PC-9 (cell line): ENCODE data around the gene AFG3L2. TPM values are rescaled to one million over a fixed set of nuclear protein-coding genes. Genes with fewer than 3 reads are reported as not detected.

Experiments used
- BruUV-seq: library from RNA; stranded (reverse); fragments of 400-500 nt; replicated peaks from 2 replicates; lab custom pipeline; 2021; lab: Mats Ljungman, UMichigan
- CTCF ChIA-PET: fragments of 300-600 bp; sonication (Branson Sonifier 250); formaldehyde crosslinking; loops from one replicate; lab custom pipeline; 2022; ENCODE audit warnings: antibody characterized with exemption; lab: Charles Lee
- POLR2A ChIA-PET: fragments of 300-600 bp; sonication (Branson Sonifier 250); formaldehyde crosslinking; loops from one replicate; lab custom pipeline; 2022; ENCODE audit warnings: antibody characterized with exemption; ENCODE audit not compliant: unreplicated experiment; lab: Charles Lee
- DNase-seq, 2 experiments: peaks; one replicate each; pipeline versions ENCODE4 v3.0.0 to v3.0.0-alpha.2; 2015 to 2022; ENCODE audit warnings: mixed read lengths in 1 of 2
- H2AFZ ChIP-seq: fragments of 200-600 bp; sonication (generic); 2 replicates; pipeline ENCODE4 v1.8.1; 2017; ENCODE audit warnings: antibody characterized with exemption
- H3F3A ChIP-seq: fragments of 200-600 bp; sonication (generic); 2 replicates; pipeline ENCODE4 v1.8.1; 2017; ENCODE audit warnings: antibody characterized with exemption, mild to moderate bottlenecking, low read depth; ENCODE audit not compliant: insufficient read depth
- H3K27ac ChIP-seq: fragments of 200-600 bp; sonication (generic); 2 replicates; pipeline ENCODE4 v1.6.1; 2016; ENCODE audit warnings: mixed run types
- H3K27me3 ChIP-seq: fragments of 200-600 bp; sonication (generic); 2 replicates; pipeline ENCODE4 v1.6.1; 2016; ENCODE audit warnings: low read depth, mixed run types; ENCODE audit not compliant: insufficient read depth
- H3K36me3 ChIP-seq: fragments of 200-600 bp; sonication (generic); 2 replicates; pipeline ENCODE4 v1.6.1; 2016; ENCODE audit warnings: low read depth, mixed run types
- H3K4me1 ChIP-seq: fragments of 200-600 bp; sonication (generic); replicated peaks from 2 replicates; pipeline ENCODE4 v1.6.1; 2016; ENCODE audit warnings: mixed run types; ENCODE audit not compliant: insufficient read depth
- H3K4me2 ChIP-seq: fragments of 200-600 bp; sonication (generic); 2 replicates; pipeline ENCODE4 v1.6.1; 2017; ENCODE audit warnings: mixed run types
- H3K4me3 ChIP-seq: fragments of 200-600 bp; sonication (generic); 2 replicates; pipeline ENCODE4 v1.6.1; 2016; ENCODE audit warnings: mixed run types
- H3K79me2 ChIP-seq: fragments of 200-600 bp; sonication (generic); 2 replicates; pipeline ENCODE4 v1.6.1; 2017; ENCODE audit warnings: low read depth, mixed run types
- H3K9me2 ChIP-seq: fragments of 200-600 bp; sonication (generic); 2 replicates; pipeline ENCODE4 v1.8.1; 2017; ENCODE audit warnings: mild to moderate bottlenecking; ENCODE audit not compliant: insufficient read depth
- H3K9me3 ChIP-seq: fragments of 200-600 bp; sonication (generic); 2 replicates; pipeline ENCODE4 v1.8.1; 2016; ENCODE audit warnings: low read depth; ENCODE audit not compliant: insufficient read depth
- H4K20me1 ChIP-seq: fragments of 200-600 bp; sonication (generic); 2 replicates; pipeline ENCODE4 v1.8.1; 2017; ENCODE audit not compliant: insufficient read depth
- CTCF ChIP-seq: fragments of 200-600 bp; sonication (generic); conservative IDR thresholded peaks from 2 replicates; pipeline ENCODE4 v1.6.1; 2017; ENCODE audit warnings: mixed run types, antibody characterized with exemption, mild to moderate bottlenecking, moderate library complexity
- EZH2 ChIP-seq: fragments of 200-600 bp; sonication (generic); IDR thresholded peaks from 2 replicates; pipeline ENCODE4 v1.8.0; 2017; ENCODE audit warnings: antibody characterized with exemption, low read depth
- intact Hi-C: fragments of 100-400 bp; cut with micrococcal nuclease; formaldehyde crosslinking; loops from one replicate; pipeline ENCODE4 v1.10.0; 2022; ENCODE audit not compliant: unreplicated experiment
- total RNA-seq: library from RNA; stranded (reverse); gene quantifications from 2 replicates; pipeline ENCODE4 v1.2.3, GENCODE V29; 2021

AFG3L2 gene
- total RNA-seq, 1 experiment from 2014 or later = 69.4 TPM

GRCh38 chr18:12291161-12291560 lies 85.9 kb downstream of the AFG3L2 start:
- DNase-seq = no peak
- H3K36me3 ChIP-seq = no peaks in the 10 kb centered on the region
- intact Hi-C loops = no loop called here
- no peaks in the 10 kb centered on the region for H3K9me3 ChIP-seq
- no peak overlapping the region for H3K27ac ChIP-seq
- no peaks in the 10 kb centered on the region for H3K79me2 ChIP-seq
- BruUV-seq = no TSS peak
- H3K9me2 ChIP-seq = no peaks in the 10 kb centered on the region
- TF ChIP-seq CTCF = no peak
- TF ChIP-seq EZH2 = no peak
- H2AFZ ChIP-seq = no peak overlapping the region
- H3K4me3 ChIP-seq = no peak overlapping the region
- no peak overlapping the region for H3K4me2 ChIP-seq
- no peaks in the 10 kb centered on the region for H3F3A ChIP-seq
- H3K4me1 ChIP-seq = peaks cover 7% of the 10 kb centered on the region; the same call in 1 of the 2 replicates
- H3K27me3 ChIP-seq = no peaks in the 10 kb centered on the region
- CTCF ChIA-PET = no interaction called here
- POLR2A ChIA-PET = no interaction called here
- H4K20me1 ChIP-seq = no peaks in the 10 kb centered on the region

- H3K27ac ChIP-seq = no peak overlapping the region
- H3K4me2 ChIP-seq = no peak overlapping the region
- H3K79me2 ChIP-seq = no peaks in the 10 kb centered on the region
- H4K20me1 ChIP-seq = no peaks in the 10 kb centered on the region
- no peak overlapping the region for H3K4me3 ChIP-seq
- ChIA-PET POLR2A (no interaction called here), CTCF (no interaction called here)
- no peak for DNase-seq
- intact Hi-C loops = no loop called here
- no peak overlapping the region for H2AFZ ChIP-seq
- peaks cover 5% of the 10 kb centered on the region; the same call in 1 of the 2 replicates for H3K4me1 ChIP-seq
- no peaks in the 10 kb centered on the region for H3K27me3 ChIP-seq
- BruUV-seq = no TSS peak
- no peak for TF ChIP-seq EZH2
- no peak for TF ChIP-seq CTCF
- H3F3A ChIP-seq = no peaks in the 10 kb centered on the region
- H3K9me3 ChIP-seq = no peaks in the 10 kb centered on the region
- no peaks in the 10 kb centered on the region for H3K36me3 ChIP-seq
- no peaks in the 10 kb centered on the region for H3K9me2 ChIP-seq
Measured at GRCh38 chr18:12290086-12290485, 86.9 kb downstream of the AFG3L2 start.

GRCh38 chr18:12288403-12288755 lies 88.6 kb downstream of the AFG3L2 start:
- BruUV-seq = TSS peak; percentile 84
- H3K9me2 ChIP-seq = no peaks in the 10 kb centered on the region

More at GRCh38 chr18:12288403-12288755, 88.6 kb downstream of the AFG3L2 start:
- H3F3A ChIP-seq = 0 out of 2 replicates have a peak, but pooled peaks cover 1% of the 10 kb centered on the region
- TF ChIP-seq EZH2 (no peak), CTCF (no peak)
- ChIA-PET POLR2A (interaction anchor here (1.4 kb wide), 1 partner anchor 89 kb away, joined by 10 read pairs; no protein-coding TSS in a partner anchor), CTCF (interaction anchor here (1.0 kb wide), 1 partner anchor 16 kb away, joined by 4 read pairs; no protein-coding TSS in a partner anchor)
- DNase-seq = no peak
- no peak overlapping the region for H3K27ac ChIP-seq
- H4K20me1 ChIP-seq = no peaks in the 10 kb centered on the region
- H3K9me3 ChIP-seq = no peaks in the 10 kb centered on the region
- H3K27me3 ChIP-seq = no peaks in the 10 kb centered on the region
- H3K4me3 ChIP-seq = peak overlapping the region; percentile 56
- intact Hi-C loops = loop anchor here (1.0 to 2.0 kb wide), 3 partner anchors 20 to 89 kb away; partner anchors contain the start of genes AFG3L2 and TUBB6
- peak overlapping the region; percentile 81 for H2AFZ ChIP-seq
- H3K36me3 ChIP-seq = no peaks in the 10 kb centered on the region
- peak overlapping the region; percentile 87 for H3K4me2 ChIP-seq
- H3K79me2 ChIP-seq = no peaks in the 10 kb centered on the region
- peaks cover 5% of the 10 kb centered on the region; the same call in 1 of the 2 replicates for H3K4me1 ChIP-seq
